CD4-positive, alpha-beta T cell treated with Interleukin-6 for 4 hours (primary cell): ENCODE data around the gene ERCC2.
"Not testable (repeated sequence)": the region's sequence is repeated elsewhere in the genome, so short reads cannot be mapped to it uniquely, and the experiment has no call there.

Experiments
- DNase-seq: peaks from one replicate; pipeline ENCODE4 v3.0.0-alpha.2; 2020; ENCODE audit warnings: mixed read lengths

The ERCC2 gene

GRCh38 chr19:45370410-45371204 is at the start of gene ERCC2:
Gene ERCC2, minus strand, starts transcription at chr19:45370573. Its CDS starts 33 bp downstream, at chr19:45370540.
- peak; percentile 99 for DNase-seq

- no peak for DNase-seq
Measured at GRCh38 chr19:45419895-45420294, 49.5 kb upstream of the ERCC2 start.

GRCh38 chr19:45419396-45419795 is 49.0 kb upstream of the ERCC2 start:
- DNase-seq = peak; percentile 33

GRCh38 chr19:45418802-45419201 is 48.4 kb upstream of the ERCC2 start:
- no peak for DNase-seq

- DNase-seq = no peak
Measured at GRCh38 chr19:45417151-45417550, 46.8 kb upstream of the ERCC2 start.

GRCh38 chr19:45414468-45414867 is 44.1 kb upstream of the ERCC2 start:
- no peak for DNase-seq

GRCh38 chr19:45413497-45413896 is 43.1 kb upstream of the ERCC2 start:
- no peak for DNase-seq

GRCh38 chr19:45410330-45410729 is 40.0 kb upstream of the ERCC2 start:
- DNase-seq = not testable (repeated sequence)

- no peak for DNase-seq
Measured at GRCh38 chr19:45409557-45409920, 39.2 kb upstream of the ERCC2 start.

- no peak for DNase-seq
Measured at GRCh38 chr19:45408830-45409556, 38.6 kb upstream of the ERCC2 start.

- no peak for DNase-seq
Measured at GRCh38 chr19:45408121-45408520, 37.7 kb upstream of the ERCC2 start.

- not testable (repeated sequence) for DNase-seq
Measured at GRCh38 chr19:45407585-45407984, 37.2 kb upstream of the ERCC2 start.

- no peak for DNase-seq
Measured at GRCh38 chr19:45407091-45407375, 36.7 kb upstream of the ERCC2 start.

GRCh38 chr19:45406226-45407090 is 36.1 kb upstream of the ERCC2 start, which contains the start of gene POLR1G:
Gene POLR1G, plus strand, starts transcription at chr19:45406644. Its CDS starts 53 bp downstream, at chr19:45406697.
- peak; percentile 81 for DNase-seq

GRCh38 chr19:45405435-45406225 is 35.3 kb upstream of the ERCC2 start:
- peak; percentile 87 for DNase-seq

- peak; percentile 72 for DNase-seq
Measured at GRCh38 chr19:45404557-45405434, 34.4 kb upstream of the ERCC2 start, which contains the start of gene PPP1R13L. Gene PPP1R13L, minus strand, starts transcription at chr19:45405069. Its CDS starts 6,751 bp downstream, at chr19:45398318.

- peak; percentile 63 for DNase-seq
Measured at GRCh38 chr19:45403781-45404556, 33.6 kb upstream of the ERCC2 start.

- no peak for DNase-seq
Measured at GRCh38 chr19:45403272-45403671, 32.9 kb upstream of the ERCC2 start.

- peak; percentile 49 for DNase-seq
Measured at GRCh38 chr19:45402298-45403061, 32.1 kb upstream of the ERCC2 start.

- no peak for DNase-seq
Measured at GRCh38 chr19:45401815-45402214, 31.4 kb upstream of the ERCC2 start.
